Measurements from ENCODE around the gene MAP6D1. TPM values are rescaled to one million over a fixed set of nuclear protein-coding genes. Genes with fewer than 3 reads are reported as not detected.
"Not testable (repeated sequence)": the region's sequence is repeated elsewhere in the genome, so short reads cannot be mapped to it uniquely, and the experiment has no call there.

Gene MAP6D1
- total and polyA plus RNA-seq, 7 experiments from 2014 or later = 0.81 to 2.9 (median 1.2) TPM; not detected in 2

DNA sequence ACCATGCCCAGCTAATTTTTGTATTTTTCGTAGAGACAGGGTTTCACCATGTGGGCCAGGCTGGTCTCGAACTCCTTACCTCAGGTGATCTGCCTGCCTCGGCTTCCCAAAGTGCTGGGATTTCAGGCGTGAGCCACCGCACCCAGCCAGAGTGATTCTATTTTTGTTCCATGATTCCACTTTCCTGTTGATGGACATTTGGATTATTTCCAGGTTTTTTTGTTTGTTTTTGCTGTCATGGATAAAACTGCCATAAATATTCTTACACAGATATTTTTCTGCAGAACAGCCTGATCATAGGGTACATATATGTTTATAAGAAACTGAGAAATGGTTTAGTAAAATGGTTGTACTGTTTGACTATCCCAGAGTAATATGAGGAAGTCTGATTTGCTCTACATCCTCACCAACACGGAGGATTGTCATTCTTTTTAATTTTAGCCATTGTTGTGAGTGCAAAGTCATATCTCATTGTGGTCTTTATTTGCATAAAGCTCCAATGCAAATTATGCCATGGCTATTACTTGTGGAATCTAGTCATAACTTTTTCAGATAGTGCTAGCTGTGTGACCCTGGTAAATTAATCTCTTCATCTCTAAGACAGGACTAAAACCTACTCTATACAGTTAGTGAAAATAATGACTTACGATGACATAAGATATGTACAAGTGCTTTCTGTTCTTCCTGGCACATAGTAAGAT lies 42.7 kb downstream of the MAP6D1 start:
- POLR2A ChIA-PET = no interaction called here
- Mint-ChIP-seq H3K9me3 (no peaks in the 10 kb centered on the region), H3K4me3 (no peak overlapping the region), H3K27ac (peak overlapping the region in 1 of 9 donors; percentile 42), H3K4me1 (no peaks in the 10 kb centered on the region), H3K36me3 (peaks cover 0 to 69% (median 38%) of the 10 kb centered on the region in 5 donors), H3K27me3 (no peaks in the 10 kb centered on the region)
- H3K27ac ChIP-seq (ENCODE audit: low read depth, low read length) = no peak overlapping the region
- H3K36me3 ChIP-seq (ENCODE audit: control insufficient read depth in 2 of 3, insufficient read depth in 3 of 3, low read length in 3 of 3) = peaks cover 4 to 55% (median 4%) of the 10 kb centered on the region in 3 experiments
- CTCF ChIA-PET = no interaction called here
- H3K4me1 ChIP-seq (ENCODE audit: control insufficient read depth in 2 of 2, insufficient read depth in 2 of 2, low read length in 2 of 2) = no peaks in the 10 kb centered on the region
- DNase-seq (no peak), ATAC-seq (no peak)
- intact Hi-C loops (cut with micrococcal nuclease) = no loop called here
- H3K27me3 ChIP-seq (ENCODE audit: control insufficient read depth in 2 of 2, insufficient read depth in 2 of 2, low read length in 2 of 2) = no peaks in the 10 kb centered on the region
- no peak overlapping the region for H3K4me3 ChIP-seq (ENCODE audit: low read length)
- H3K9me3 ChIP-seq (ENCODE audit: control insufficient read depth in 2 of 3, low read length in 3 of 3) = no peaks in the 10 kb centered on the region

DNA sequence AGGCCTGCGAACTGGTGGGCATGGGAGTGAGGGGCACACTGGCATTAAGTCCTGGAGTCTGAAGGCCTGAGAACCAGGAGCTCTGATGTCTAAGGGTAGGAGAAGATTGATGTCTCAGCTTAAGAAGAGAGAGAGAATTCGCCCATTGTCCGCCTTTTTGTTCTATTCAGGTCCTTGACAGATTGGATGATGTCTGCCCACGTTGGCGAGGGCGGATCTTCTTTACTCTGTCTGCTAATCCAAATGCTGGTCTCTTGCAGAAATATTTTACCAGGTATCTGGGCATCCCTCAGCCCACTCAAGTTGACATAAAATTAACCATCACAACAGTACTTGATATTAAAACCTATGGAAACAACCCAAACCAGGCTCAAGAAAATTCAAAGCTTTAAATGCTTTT lies 44.1 kb downstream of the MAP6D1 start:
- H3K36me3 Mint-ChIP-seq = peaks cover 5 to 62% (median 35%) of the 10 kb centered on the region in 5 donors

DNA sequence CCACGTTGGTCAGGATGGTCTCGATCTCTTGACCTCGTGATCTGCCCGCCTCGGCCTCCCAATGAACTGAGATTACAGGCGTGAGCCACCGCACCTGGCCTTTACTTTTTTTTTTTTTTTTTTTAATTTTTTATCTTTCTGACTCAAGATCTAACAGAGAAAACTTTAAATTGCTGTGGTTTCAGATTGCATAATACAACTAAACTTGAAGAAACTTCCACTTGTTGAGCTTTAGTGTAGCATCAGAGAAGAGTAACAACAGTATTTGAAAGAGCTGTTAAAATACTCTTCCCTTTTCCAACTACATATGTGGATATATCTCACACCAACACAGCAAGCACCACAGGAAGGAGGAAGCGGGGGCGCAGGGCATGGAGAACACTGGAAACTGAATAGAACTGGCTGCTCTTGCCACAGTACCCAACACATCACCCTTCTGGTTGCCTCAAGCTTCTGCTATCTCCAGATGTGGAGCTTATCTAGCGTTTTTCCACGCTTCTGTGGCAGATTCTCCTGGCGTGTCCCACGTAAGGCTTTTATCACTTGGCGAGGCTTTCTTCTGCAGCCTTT lies 45.4 kb downstream of the MAP6D1 start:
- Mint-ChIP-seq H3K4me3 (no peak overlapping the region), H3K4me1 (peaks cover 0 to 4% (median 0%) of the 10 kb centered on the region in 7 donors), H3K36me3 (peaks cover 5 to 63% (median 33%) of the 10 kb centered on the region in 5 donors), H3K9me3 (no peaks in the 10 kb centered on the region), H3K27me3 (no peaks in the 10 kb centered on the region), H3K27ac (no peak overlapping the region)
- intact Hi-C loops (cut with micrococcal nuclease) = no loop called here
- peaks cover 0 to 60% (median 5%) of the 10 kb centered on the region in 3 experiments for H3K36me3 ChIP-seq (ENCODE audit: control insufficient read depth in 2 of 3, insufficient read depth in 3 of 3, low read length in 3 of 3)
- no peaks in the 10 kb centered on the region for H3K9me3 ChIP-seq (ENCODE audit: control insufficient read depth in 2 of 3, low read length in 3 of 3)
- H3K27ac ChIP-seq (ENCODE audit: low read depth, low read length) = no peak overlapping the region
- no peak overlapping the region for H3K4me3 ChIP-seq (ENCODE audit: low read length)
- ATAC-seq (peak; percentile 36), DNase-seq (no peak)
- H3K4me1 ChIP-seq (ENCODE audit: control insufficient read depth in 2 of 2, insufficient read depth in 2 of 2, low read length in 2 of 2) = no peaks in the 10 kb centered on the region
- no peaks in the 10 kb centered on the region for H3K27me3 ChIP-seq (ENCODE audit: control insufficient read depth in 2 of 2, insufficient read depth in 2 of 2, low read length in 2 of 2)
- CTCF ChIA-PET = interaction anchor here (1.1 to 1.5 kb wide), 2 partner anchors 13 to 313 kb away, joined by 3 to 5 read pairs; no protein-coding TSS in a partner anchor
- POLR2A ChIA-PET = no interaction called here

More for the DNA sequence above, 44.1 kb downstream of the MAP6D1 start:
- CTCF ChIA-PET = no interaction called here
- H3K27me3 Mint-ChIP-seq = no peaks in the 10 kb centered on the region
- H3K4me3 Mint-ChIP-seq = no peak overlapping the region
- Histone ChIP-seq H3K4me3 (ENCODE audit: low read length) (no peak overlapping the region), H3K27ac (ENCODE audit: low read depth, low read length) (no peak overlapping the region), H3K9me3 (ENCODE audit: control insufficient read depth in 2 of 3, low read length in 3 of 3) (no peaks in the 10 kb centered on the region), H3K27me3 (ENCODE audit: control insufficient read depth in 2 of 2, insufficient read depth in 2 of 2, low read length in 2 of 2) (no peaks in the 10 kb centered on the region), H3K4me1 (ENCODE audit: control insufficient read depth in 2 of 2, insufficient read depth in 2 of 2, low read length in 2 of 2) (no peaks in the 10 kb centered on the region), H3K36me3 (ENCODE audit: control insufficient read depth in 2 of 3, insufficient read depth in 3 of 3, low read length in 3 of 3) (peaks cover 0 to 56% (median 4%) of the 10 kb centered on the region in 3 experiments)
- POLR2A ChIA-PET = no interaction called here
- no peak for DNase-seq
- peak overlapping the region in 1 of 9 donors; percentile 31 for H3K27ac Mint-ChIP-seq
- intact Hi-C loops (cut with micrococcal nuclease) = no loop called here
- H3K9me3 Mint-ChIP-seq = no peaks in the 10 kb centered on the region
- no peak for ATAC-seq
- no peaks in the 10 kb centered on the region for H3K4me1 Mint-ChIP-seq

DNA sequence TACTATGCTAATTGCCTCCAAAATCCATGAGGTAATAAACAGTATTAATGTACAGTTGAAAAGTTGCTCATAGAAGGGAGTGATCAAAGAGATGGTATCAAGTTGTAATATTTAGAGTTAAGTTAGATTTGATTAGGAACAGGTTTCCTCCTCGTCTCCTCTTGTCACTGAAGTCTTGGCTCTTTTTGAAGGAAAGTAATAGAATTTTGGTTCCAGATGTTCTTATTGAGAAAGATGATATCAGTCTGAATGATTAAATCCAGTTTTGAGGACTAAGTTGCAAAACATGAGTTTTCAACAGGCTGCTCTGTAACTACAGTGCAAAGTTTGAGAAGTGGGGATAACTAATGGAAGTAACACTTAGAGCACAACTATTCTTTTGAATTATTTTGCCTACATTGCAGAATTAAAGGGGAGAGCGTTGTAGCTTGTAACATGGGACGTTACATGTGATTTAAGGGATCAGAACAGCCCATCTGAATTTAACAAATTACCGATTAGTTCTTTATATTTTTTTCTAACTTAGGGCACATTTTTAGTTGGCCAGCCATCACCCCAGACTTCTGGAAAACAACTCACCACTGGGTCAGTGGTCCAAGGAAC lies 48.3 kb downstream of the MAP6D1 start:
- Histone ChIP-seq H3K27ac (ENCODE audit: low read depth, low read length) (no peak overlapping the region), H3K36me3 (ENCODE audit: control insufficient read depth in 2 of 3, insufficient read depth in 3 of 3, low read length in 3 of 3) (peaks cover 0 to 75% (median 12%) of the 10 kb centered on the region in 3 experiments), H3K4me1 (ENCODE audit: control insufficient read depth in 2 of 2, insufficient read depth in 2 of 2, low read length in 2 of 2) (no peaks in the 10 kb centered on the region), H3K4me3 (ENCODE audit: low read length) (no peak overlapping the region), H3K27me3 (ENCODE audit: control insufficient read depth in 2 of 2, insufficient read depth in 2 of 2, low read length in 2 of 2) (no peaks in the 10 kb centered on the region), H3K9me3 (ENCODE audit: control insufficient read depth in 2 of 3, low read length in 3 of 3) (no peaks in the 10 kb centered on the region)
- no peak for ATAC-seq
- Mint-ChIP-seq H3K9me3 (no peaks in the 10 kb centered on the region), H3K4me1 (peaks cover 0 to 6% (median 0%) of the 10 kb centered on the region in 7 donors), H3K27ac (peak overlapping the region in 1 of 9 donors; percentile 18), H3K27me3 (no peaks in the 10 kb centered on the region), H3K4me3 (no peak overlapping the region), H3K36me3 (peaks cover 14 to 68% (median 34%) of the 10 kb centered on the region in 5 donors)
- ChIA-PET POLR2A (no interaction called here), CTCF (no interaction called here)
- intact Hi-C loops (cut with micrococcal nuclease) = no loop called here
- no peak for DNase-seq

DNA sequence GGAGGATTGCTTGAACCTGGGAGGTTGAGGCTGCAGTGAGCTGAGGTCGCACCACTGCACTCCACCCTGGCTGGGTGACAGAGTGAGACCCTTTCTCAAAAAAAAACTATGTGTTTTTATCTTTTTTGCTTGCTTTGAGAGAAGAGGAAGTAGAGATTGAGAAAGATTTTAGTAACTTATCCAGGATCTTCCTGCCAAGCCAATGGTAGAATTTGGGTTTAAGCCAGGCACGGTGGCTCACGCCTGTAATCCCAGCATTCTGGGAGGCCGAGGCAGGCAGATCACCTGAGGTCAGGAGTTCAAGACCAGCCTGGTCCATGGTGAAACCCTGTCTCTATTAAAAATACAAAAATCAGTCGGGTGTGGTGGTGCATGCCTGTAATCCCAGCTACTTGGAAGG lies 48.9 kb downstream of the MAP6D1 start:
- intact Hi-C loops (cut with micrococcal nuclease); H3K4me3 ChIP-seq (ENCODE audit: low read length); ATAC-seq; H3K4me3 Mint-ChIP-seq; H3K4me1 Mint-ChIP-seq; H3K4me1 ChIP-seq (ENCODE audit: control insufficient read depth in 2 of 2, insufficient read depth in 2 of 2, low read length in 2 of 2); DNase-seq; H3K9me3 ChIP-seq (ENCODE audit: control insufficient read depth in 2 of 3, low read length in 3 of 3); POLR2A ChIA-PET; CTCF ChIA-PET; H3K9me3 Mint-ChIP-seq; H3K27me3 ChIP-seq (ENCODE audit: control insufficient read depth in 2 of 2, insufficient read depth in 2 of 2, low read length in 2 of 2); H3K27me3 Mint-ChIP-seq; H3K27ac ChIP-seq (ENCODE audit: low read depth, low read length): not testable (repeated sequence)
- Mint-ChIP-seq H3K36me3 (peaks cover 14 to 66% (median 33%) of the 10 kb centered on the region in 5 donors), H3K27ac (peak overlapping the region in 1 of 9 donors; percentile 67)
- H3K36me3 ChIP-seq (ENCODE audit: control insufficient read depth in 2 of 3, insufficient read depth in 3 of 3, low read length in 3 of 3) = peaks cover 0 to 73% (median 12%) of the 10 kb centered on the region in 3 experiments

DNA sequence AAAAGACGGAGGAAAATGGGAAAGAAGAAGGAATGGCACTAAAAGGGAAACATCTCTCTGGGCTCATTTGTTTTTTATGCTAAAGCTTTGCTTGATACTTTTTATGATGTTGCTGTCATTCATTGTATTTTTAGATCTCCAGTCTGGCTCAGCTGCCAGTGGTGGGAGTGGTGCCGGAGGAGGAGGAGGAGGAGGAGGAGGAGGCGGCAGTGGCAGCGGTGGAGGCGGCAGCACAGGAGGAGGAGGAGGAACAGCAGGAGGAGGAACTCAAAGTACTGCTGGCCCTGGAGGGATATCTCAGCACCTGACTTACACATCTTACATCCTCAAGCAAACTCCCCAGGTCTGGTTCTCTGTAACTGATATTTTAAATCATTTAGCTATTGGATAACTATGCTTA lies 49.6 kb downstream of the MAP6D1 start:
- Histone ChIP-seq H3K27me3 (ENCODE audit: control insufficient read depth in 2 of 2, insufficient read depth in 2 of 2, low read length in 2 of 2) (no peaks in the 10 kb centered on the region), H3K9me3 (ENCODE audit: control insufficient read depth in 2 of 3, low read length in 3 of 3) (no peaks in the 10 kb centered on the region), H3K36me3 (ENCODE audit: control insufficient read depth in 2 of 3, insufficient read depth in 3 of 3, low read length in 3 of 3) (peaks cover 0 to 68% (median 12%) of the 10 kb centered on the region in 3 experiments), H3K4me1 (ENCODE audit: control insufficient read depth in 2 of 2, insufficient read depth in 2 of 2, low read length in 2 of 2) (no peaks in the 10 kb centered on the region), H3K4me3 (ENCODE audit: low read length) (no peak overlapping the region), H3K27ac (ENCODE audit: low read depth, low read length) (no peak overlapping the region)
- Mint-ChIP-seq H3K27me3 (no peaks in the 10 kb centered on the region), H3K36me3 (peaks cover 14 to 60% (median 31%) of the 10 kb centered on the region in 5 donors), H3K4me1 (peaks cover 0 to 6% (median 0%) of the 10 kb centered on the region in 7 donors), H3K4me3 (no peak overlapping the region), H3K27ac (peak overlapping the region in 3 of 9 donors; percentile 58 to 76 (median 70)), H3K9me3 (no peaks in the 10 kb centered on the region)
- intact Hi-C loops (cut with micrococcal nuclease) = no loop called here
- POLR2A ChIA-PET = no interaction called here
- DNase-seq (no peak), ATAC-seq (no peak)
- CTCF ChIA-PET = no interaction called here

Measured in naive thymus-derived CD4-positive, alpha-beta T cell (primary cell).